Thymus (tissue), 11 donors: ENCODE data around the gene LRRC4C. TPM values are rescaled to one million over a fixed set of nuclear protein-coding genes. Genes with fewer than 3 reads are reported as not detected.

Experiments
- DNase-seq, 9 donors: peaks; one replicate each; pipeline ENCODE4 v3.0.0-alpha.2; 2013; ENCODE audit warnings: low spot score in 9 of 9, low read depth in 6 of 9, missing footprints in 1 of 9
- H3K27ac ChIP-seq, 2 donors: one replicate each; pipeline ENCODE4 v1.5.1; 2013; ENCODE audit warnings: control low read depth in 1 of 2, low read depth in 1 of 2, low read length in 1 of 2, mild to moderate bottlenecking in 1 of 2, moderate library complexity in 1 of 2
- H3K27me3 ChIP-seq, 2 donors: one replicate each; pipeline ENCODE4 v1.5.1; 2013; ENCODE audit warnings: low read length in 1 of 2; ENCODE audit not compliant: control insufficient read depth in 2 of 2, insufficient read depth in 1 of 2
- H3K36me3 ChIP-seq, 2 donors: one replicate each; pipeline ENCODE4 v1.5.1; 2013; ENCODE audit warnings: low read length in 1 of 2, mild to moderate bottlenecking in 1 of 2, moderate library complexity in 1 of 2; ENCODE audit not compliant: control insufficient read depth in 2 of 2, insufficient read depth in 2 of 2
- H3K4me1 ChIP-seq, 2 donors: one replicate each; pipeline ENCODE4 v1.5.1; 2013; ENCODE audit warnings: low read length in 2 of 2; ENCODE audit not compliant: control insufficient read depth in 2 of 2, insufficient read depth in 2 of 2
- H3K4me3 ChIP-seq, 2 donors: one replicate each; pipeline ENCODE4 v1.5.1; 2013; ENCODE audit warnings: low read length in 2 of 2, control low read depth in 1 of 2, mild to moderate bottlenecking in 1 of 2
- H3K9me3 ChIP-seq, 2 donors: one replicate each; pipeline ENCODE4 v1.5.1; 2013; ENCODE audit warnings: low read length in 1 of 2, mild to moderate bottlenecking in 1 of 2; ENCODE audit not compliant: control insufficient read depth in 2 of 2, insufficient read depth in 1 of 2
- WGBS: extraction: QIAGEN DNeasy Blood & Tissue Kit; methylation state at CpG from one replicate; pipeline ENCODE4 v1.1.7; 2013; 5-methylcytosine and 5-hydroxymethylcytosine counted together
- polyA plus RNA-seq: library from polyadenylated mRNA; stranded (reverse); fragments of 200-250 nt; gene quantifications from one replicate; pipeline ENCODE4 v1.2.3, GENCODE V29; 2013
- total RNA-seq: library from RNA; stranded (reverse); fragments of 120-200 nt; gene quantifications from one replicate; pipeline ENCODE4 v1.2.4, GENCODE V29; 2013
- donor health status: healthy.

The LRRC4C gene
- total and polyA plus RNA-seq, 2 donors, result 0.30 to 1.6 TPM

DNA sequence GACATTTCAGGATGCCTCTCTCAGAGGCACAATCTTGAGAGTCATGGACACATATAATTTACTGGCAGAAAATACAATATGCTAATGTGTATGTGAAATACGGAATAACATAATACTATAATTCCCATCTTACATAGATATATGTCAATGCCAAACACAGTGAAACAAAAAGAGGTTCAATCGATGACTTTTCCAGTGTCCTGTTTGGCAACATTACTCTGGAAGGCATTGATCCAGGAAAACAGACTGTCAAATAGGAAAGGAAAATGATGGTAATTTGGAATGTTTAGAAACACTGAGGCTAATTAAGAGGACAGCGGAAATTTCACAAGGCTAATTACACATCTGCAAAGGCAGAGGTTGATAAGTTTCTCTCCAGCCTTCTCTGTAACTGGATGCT is 942.3 kb downstream of the LRRC4C start:
- WGBS, result 97% methylated on average over 3 of the region's 3 CpGs
- no peaks in the 10 kb centered on the region for H3K4me1 ChIP-seq
- H3K4me3 ChIP-seq, result no peak overlapping the region
- H3K9me3 ChIP-seq, result peaks cover 0 to 5% of the 10 kb centered on the region in 2 donors
- DNase-seq, result no peak
- H3K27me3 ChIP-seq, result no peaks in the 10 kb centered on the region
- H3K36me3 ChIP-seq, result no peaks in the 10 kb centered on the region
- no peak overlapping the region for H3K27ac ChIP-seq

DNA sequence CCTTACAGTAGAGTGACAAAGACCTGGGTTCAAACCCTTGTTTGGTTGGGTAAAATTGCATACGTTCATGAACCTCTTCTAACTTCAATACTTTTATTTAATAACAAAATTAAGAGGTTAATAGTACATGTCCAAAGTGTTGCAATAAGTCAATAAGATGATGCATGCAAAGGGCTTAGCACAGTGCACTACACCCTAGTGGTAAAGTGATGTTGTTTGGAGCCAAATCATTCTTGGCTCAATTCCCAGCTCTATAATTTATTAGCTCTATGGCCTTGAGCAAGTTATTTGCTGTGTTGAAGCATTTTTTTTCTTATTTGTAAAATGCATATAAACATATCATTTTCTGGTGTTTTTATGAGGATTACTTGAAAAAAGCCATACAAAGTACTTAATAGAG is 945.3 kb downstream of the LRRC4C start:
- no peak overlapping the region for H3K4me3 ChIP-seq
- H3K4me1 ChIP-seq, result no peaks in the 10 kb centered on the region
- no peaks in the 10 kb centered on the region for H3K36me3 ChIP-seq
- peaks cover 0 to 7% of the 10 kb centered on the region in 2 donors for H3K9me3 ChIP-seq
- no peaks in the 10 kb centered on the region for H3K27me3 ChIP-seq
- no peak overlapping the region for H3K27ac ChIP-seq
- DNase-seq, result no peak
- 94% methylated on average over 1 of the region's 1 CpG for WGBS

DNA sequence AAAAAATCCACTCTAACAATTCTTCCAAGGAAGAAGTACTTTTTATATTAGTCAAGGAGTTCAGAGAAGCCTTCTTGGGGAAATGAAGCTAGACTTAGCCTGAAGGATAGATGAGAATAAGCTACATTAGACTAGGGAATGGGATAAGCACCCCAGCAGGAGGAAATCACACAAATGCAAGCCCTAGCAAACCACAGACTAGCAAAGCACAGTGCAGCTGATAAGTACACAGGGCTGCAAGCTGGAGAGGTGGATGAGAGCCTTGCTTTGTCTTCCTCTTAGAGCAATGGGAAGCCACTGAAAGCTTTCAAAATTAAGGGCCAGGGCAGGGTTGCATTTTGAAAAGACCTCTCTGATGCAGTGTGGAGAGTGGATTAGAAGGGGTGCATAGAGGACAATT is 946.2 kb downstream of the LRRC4C start:
- H3K27ac ChIP-seq, result no peak overlapping the region
- DNase-seq, result no peak
- H3K4me3 ChIP-seq, result no peak overlapping the region
- no peaks in the 10 kb centered on the region for H3K4me1 ChIP-seq
- no peaks in the 10 kb centered on the region for H3K36me3 ChIP-seq
- H3K9me3 ChIP-seq, result peaks cover 0 to 7% of the 10 kb centered on the region in 2 donors
- no peaks in the 10 kb centered on the region for H3K27me3 ChIP-seq

DNA sequence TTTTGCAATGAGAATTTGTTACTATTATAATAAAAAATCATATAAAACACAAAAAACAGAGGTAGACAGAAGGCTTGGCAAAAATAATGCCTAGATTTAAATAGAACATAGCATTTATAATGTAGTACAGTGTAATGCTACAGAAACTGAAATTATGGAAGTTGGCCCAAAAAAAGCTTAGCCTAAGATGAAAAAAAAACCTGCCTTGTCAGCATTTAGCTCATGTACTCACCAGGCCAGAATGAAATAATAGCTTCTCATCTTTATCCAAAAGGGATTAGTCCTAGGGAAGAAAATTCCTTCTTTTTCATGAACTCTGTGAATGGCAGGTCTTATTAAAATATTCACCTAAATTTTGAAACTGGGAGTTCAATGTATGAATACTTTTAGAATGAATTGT is 951.1 kb downstream of the LRRC4C start:
- peaks cover 0 to 7% of the 10 kb centered on the region in 2 donors for H3K9me3 ChIP-seq
- DNase-seq, result no peak
- H3K36me3 ChIP-seq, result no peaks in the 10 kb centered on the region
- H3K4me1 ChIP-seq, result no peaks in the 10 kb centered on the region
- no peak overlapping the region for H3K27ac ChIP-seq
- H3K27me3 ChIP-seq, result no peaks in the 10 kb centered on the region
- H3K4me3 ChIP-seq, result no peak overlapping the region

DNA sequence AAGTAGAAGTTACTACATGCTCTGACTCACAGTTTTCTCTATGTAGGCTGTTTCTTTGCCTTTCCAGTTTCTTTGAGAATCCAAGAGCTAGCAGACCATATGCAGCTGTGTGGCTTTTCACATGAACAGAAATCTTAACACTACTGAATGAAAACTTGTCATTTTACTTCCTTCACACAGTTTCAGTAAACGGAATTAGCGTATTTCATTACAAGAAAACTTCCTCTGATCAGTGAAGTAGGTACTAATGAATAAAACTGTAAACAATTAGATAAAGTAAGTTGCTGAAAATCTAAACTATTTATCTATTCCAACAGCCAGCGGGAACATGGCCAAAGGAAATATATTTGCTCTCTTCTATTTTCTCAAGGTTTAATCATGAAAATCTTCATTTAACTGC is 953.2 kb downstream of the LRRC4C start:
- Histone ChIP-seq H3K27me3 (no peaks in the 10 kb centered on the region), H3K4me1 (no peaks in the 10 kb centered on the region), H3K27ac (no peak overlapping the region), H3K9me3 (peaks cover 0 to 5% of the 10 kb centered on the region in 2 donors), H3K4me3 (no peak overlapping the region), H3K36me3 (no peaks in the 10 kb centered on the region)
- no peak for DNase-seq
- WGBS, result 92% methylated on average over 3 of the region's 3 CpGs

DNA sequence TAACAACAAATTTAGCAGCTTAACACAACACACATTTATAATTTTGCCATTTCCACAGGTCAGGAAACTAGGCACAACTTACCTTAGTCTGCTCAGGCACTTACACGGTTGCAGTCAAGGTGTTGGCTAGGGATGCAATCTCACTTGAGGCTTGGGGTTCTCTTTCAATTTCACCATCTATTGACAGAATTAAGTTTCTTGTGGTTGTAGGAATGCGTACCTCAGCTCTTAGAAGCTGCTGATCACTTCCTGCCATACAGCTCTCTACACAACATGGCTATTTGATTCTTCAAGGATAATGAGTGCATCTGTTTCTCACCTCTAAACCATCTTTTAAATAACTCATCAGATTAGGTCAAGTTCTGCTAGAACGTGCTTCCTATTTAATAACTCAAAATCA is 968.1 kb downstream of the LRRC4C start:
- no peaks in the 10 kb centered on the region for H3K4me1 ChIP-seq
- peaks cover 0 to 4% of the 10 kb centered on the region in 2 donors for H3K9me3 ChIP-seq
- no peak overlapping the region for H3K4me3 ChIP-seq
- DNase-seq, result no peak
- 81% methylated on average over 3 of the region's 3 CpGs for WGBS
- H3K27me3 ChIP-seq, result no peaks in the 10 kb centered on the region
- H3K36me3 ChIP-seq, result no peaks in the 10 kb centered on the region
- no peak overlapping the region for H3K27ac ChIP-seq

DNA sequence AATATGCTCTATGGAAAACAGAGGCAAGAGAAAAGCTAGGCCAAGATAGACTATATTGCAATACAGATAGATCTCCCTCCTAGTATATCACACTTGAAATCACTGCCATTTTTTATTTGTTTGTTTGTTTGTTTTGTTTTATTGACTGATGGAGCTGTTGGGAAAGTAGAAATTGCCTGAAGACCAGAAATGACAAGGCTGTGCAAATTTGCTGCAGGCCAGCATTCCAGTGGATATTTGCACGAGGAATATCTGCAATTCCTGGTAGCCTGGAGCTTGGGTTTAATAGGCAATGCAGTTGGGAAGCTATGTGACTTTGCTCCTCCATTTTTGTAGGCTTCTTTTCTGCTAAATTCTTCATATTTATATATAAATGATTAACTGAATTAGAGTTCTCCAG is 991.7 kb downstream of the LRRC4C start:
- H3K27ac ChIP-seq, result no peak overlapping the region
- no peaks in the 10 kb centered on the region for H3K27me3 ChIP-seq
- WGBS, result 39% methylated on average over 1 of the region's 1 CpG

DNA sequence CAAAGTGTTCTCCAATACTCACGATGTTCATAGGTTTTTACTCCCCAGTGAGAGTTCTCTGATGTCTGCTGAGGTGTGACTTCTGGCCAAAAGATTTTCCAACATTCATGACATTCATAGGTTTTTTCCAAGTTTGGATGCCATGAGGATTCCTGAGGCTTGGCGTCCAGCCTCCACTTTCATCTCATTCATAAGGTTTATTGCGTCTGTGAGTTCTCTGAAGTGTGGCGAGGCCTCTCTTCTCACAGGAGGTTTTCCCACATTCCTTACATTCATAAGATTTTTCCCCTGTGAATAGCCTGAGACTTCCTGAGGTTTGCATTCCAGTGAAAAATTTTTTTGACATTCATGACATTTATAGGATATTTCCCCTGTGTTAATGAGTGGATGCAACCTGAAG is 1014.1 kb downstream of the LRRC4C start:
- H3K27ac ChIP-seq, result no peak overlapping the region
- no peak overlapping the region for H3K4me3 ChIP-seq
- no peaks in the 10 kb centered on the region for H3K9me3 ChIP-seq
- 94% methylated on average over 4 of the region's 4 CpGs for WGBS
- no peaks in the 10 kb centered on the region for H3K27me3 ChIP-seq
- no peak for DNase-seq
- no peaks in the 10 kb centered on the region for H3K36me3 ChIP-seq
- H3K4me1 ChIP-seq, result no peaks in the 10 kb centered on the region

More for the DNA sequence above, 991.7 kb downstream of the LRRC4C start:
- Histone ChIP-seq H3K4me1 (no peaks in the 10 kb centered on the region), H3K9me3 (peaks cover 0 to 10% of the 10 kb centered on the region in 2 donors), H3K4me3 (no peak overlapping the region), H3K36me3 (no peaks in the 10 kb centered on the region)
- DNase-seq, result no peak

DNA sequence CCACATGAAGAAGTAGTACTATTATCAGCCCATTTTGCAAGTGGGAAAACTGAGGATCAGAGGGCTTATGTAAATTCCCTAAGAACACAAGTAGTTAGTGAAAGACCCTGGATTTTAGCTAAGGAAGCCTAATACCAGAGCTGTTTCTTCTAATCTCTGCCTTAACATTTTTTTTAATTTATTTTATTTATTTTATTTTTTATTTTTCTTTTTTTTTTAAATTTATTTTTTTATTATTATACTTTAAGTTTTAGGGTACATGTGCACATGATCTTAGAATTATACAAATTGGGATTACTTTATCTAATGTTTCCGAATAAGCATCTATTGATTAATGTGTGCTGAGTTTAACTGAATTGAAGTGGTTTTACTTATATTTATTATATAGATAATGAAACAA is 1015.3 kb downstream of the LRRC4C start:
- Histone ChIP-seq H3K4me3 (no peak overlapping the region), H3K27me3 (no peaks in the 10 kb centered on the region), H3K9me3 (no peaks in the 10 kb centered on the region), H3K36me3 (no peaks in the 10 kb centered on the region), H3K27ac (no peak overlapping the region), H3K4me1 (no peaks in the 10 kb centered on the region)
- no peak for DNase-seq
- WGBS, result 94% methylated on average over 1 of the region's 1 CpG

DNA sequence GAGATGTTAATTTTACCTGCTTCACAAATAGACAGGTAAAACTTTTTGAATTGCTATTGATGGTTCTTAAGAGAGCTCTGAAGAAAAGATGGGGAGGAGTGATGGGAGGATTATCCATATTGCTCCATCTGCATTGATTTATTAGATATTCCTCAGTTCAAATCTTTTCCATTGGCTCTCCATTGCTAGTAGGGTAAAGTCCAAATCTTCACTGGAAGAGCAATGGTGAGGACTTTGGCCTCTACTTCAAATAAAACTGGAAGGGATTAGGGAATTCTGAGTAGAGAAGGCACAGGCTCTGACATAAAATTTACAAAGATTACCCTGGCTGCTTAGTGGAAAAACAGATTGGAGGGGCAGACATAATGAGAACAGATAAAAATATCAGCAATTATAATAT is 1024.1 kb downstream of the LRRC4C start:
- H3K36me3 ChIP-seq, result no peaks in the 10 kb centered on the region
- H3K27ac ChIP-seq, result no peak overlapping the region
- no peak overlapping the region for H3K4me3 ChIP-seq
- no peak for DNase-seq
- no peaks in the 10 kb centered on the region for H3K27me3 ChIP-seq
- H3K9me3 ChIP-seq, result no peaks in the 10 kb centered on the region
- H3K4me1 ChIP-seq, result no peaks in the 10 kb centered on the region
